NCI-H1092 treated with DMSO at 0.1 percent for 48 hours (cell line): ENCODE measurements around the gene APOM.

Experiments used
- DNase-seq: peaks from one replicate; lab custom pipeline; 2025; lab: John Stamatoyannopoulos, UW

Gene APOM

GRCh38 chr6:31631209-31631608 is 24.5 kb upstream of the APOM start:
- no peak for DNase-seq

GRCh38 chr6:31631681-31632278 is 23.9 kb upstream of the APOM start:
- no peak for DNase-seq

DNA sequence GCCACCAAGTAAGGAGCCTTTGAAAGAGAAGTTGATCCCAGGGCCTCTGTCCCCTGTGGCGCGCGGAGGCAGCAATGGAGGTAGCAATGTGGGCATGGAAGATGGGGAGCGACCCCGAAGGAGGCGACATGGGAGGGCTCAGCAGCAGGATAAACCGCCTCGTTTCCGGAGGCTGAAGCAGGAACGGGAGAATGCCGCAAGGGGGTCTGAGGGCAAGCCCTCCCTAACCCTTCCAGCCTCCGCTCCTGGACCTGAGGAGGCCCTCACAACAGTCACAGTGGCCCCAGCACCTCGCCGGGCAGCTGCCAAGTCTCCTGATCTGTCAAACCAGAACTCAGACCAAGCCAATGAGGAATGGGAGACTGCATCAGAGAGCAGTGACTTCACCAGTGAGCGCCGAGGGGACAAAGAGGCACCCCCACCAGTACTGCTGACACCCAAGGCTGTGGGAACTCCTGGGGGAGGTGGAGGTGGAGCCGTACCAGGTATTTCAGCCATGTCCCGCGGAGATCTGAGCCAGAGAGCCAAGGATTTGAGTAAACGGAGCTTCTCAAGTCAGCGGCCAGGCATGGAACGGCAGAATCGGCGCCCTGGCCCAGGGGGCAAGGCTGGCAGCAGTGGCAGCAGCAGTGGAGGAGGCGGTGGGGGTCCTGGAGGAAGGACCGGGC is 23.3 kb upstream of the APOM start:
- DNase-seq, result no peak

- no peak for DNase-seq
These were observed 22.2 kb upstream of the APOM start for GRCh38 chr6:31633447-31633846.

DNA sequence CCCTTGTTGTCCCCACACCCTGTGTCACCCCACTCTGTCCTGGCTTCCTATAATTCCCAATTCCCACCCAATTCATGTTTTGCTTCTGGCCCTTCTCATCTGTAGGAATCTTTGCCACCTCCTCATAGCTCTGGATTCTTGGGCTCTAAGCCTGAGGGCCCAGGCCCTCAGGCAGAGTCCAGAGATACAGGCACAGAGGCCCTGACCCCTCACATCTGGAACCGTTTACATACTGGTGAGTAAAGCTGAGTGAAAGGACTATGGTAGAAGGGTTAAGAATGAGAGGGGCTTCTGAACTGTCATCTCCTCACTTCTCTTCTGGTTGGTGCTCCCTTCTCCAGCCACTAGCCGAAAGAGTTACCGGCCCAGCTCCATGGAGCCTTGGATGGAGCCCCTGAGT is 21.6 kb upstream of the APOM start:
- DNase-seq, result no peak

GRCh38 chr6:31634969-31635575 is 20.6 kb upstream of the APOM start:
- DNase-seq, result no peak

DNA sequence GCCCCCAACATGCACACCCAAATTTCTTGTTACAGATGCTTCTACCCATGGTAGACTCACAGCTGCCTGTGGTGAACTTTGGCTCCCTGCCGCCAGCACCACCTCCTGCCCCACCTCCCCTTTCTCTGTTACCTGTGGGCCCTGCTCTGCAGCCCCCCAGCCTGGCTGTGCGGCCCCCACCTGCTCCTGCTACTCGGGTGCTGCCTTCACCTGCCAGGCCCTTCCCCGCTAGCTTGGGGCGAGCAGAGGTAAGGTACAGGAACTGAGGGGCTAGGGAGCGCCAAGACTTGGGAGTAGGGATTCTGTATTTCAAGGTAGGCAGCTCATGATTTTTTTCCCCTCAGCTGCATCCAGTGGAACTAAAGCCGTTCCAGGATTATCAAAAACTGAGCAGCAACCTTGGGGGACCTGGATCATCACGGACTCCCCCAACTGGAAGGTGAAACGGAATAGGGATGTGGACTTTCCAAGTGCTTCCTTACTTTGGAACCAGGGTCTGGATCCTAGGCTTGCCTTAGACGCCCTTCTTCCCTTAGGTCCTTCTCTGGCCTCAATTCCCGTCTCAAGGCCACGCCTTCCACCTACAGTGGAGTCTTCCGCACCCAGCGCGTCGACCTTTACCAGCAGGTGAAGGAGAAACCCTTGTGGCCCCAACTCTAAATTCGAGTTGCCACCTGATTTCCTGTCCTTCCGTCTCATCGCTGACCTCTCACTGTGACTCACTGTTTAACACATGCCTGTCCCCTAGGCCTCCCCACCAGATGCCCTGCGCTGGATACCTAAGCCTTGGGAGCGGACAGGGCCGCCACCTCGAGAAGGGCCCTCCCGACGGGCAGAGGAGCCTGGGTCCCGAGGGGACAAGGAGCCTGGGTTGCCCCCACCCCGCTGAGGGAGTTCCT is 18.7 kb upstream of the APOM start:
- DNase-seq, result no peak

GRCh38 chr6:31639043-31639442 is 16.7 kb upstream of the APOM start:
- DNase-seq, result no peak

DNA sequence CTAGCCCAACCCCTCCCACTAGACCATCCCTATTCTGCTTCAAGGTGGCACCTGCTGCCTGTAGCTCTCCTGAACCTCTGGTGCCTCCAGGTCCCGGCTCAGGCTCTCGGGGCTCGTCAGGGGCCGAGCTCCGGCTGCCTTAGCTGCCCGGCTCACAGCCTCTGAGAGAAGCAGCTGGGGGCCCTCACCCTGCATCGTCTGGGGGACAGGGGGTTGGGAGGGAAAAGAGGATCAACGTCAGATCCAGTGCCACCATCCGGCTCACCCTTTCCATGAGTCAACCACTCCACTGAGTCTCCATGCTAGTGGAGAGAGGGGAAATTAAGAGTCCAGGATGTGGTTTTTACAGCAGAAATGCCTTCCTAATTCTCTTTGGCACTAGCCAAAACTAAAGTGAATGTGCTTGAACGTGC is 16.2 kb upstream of the APOM start:
- no peak for DNase-seq

- DNase-seq, result no peak
These were observed 15.1 kb upstream of the APOM start for GRCh38 chr6:31640612-31641011.

- no peak for DNase-seq
These were observed 14.3 kb upstream of the APOM start for GRCh38 chr6:31641370-31641769.

DNA sequence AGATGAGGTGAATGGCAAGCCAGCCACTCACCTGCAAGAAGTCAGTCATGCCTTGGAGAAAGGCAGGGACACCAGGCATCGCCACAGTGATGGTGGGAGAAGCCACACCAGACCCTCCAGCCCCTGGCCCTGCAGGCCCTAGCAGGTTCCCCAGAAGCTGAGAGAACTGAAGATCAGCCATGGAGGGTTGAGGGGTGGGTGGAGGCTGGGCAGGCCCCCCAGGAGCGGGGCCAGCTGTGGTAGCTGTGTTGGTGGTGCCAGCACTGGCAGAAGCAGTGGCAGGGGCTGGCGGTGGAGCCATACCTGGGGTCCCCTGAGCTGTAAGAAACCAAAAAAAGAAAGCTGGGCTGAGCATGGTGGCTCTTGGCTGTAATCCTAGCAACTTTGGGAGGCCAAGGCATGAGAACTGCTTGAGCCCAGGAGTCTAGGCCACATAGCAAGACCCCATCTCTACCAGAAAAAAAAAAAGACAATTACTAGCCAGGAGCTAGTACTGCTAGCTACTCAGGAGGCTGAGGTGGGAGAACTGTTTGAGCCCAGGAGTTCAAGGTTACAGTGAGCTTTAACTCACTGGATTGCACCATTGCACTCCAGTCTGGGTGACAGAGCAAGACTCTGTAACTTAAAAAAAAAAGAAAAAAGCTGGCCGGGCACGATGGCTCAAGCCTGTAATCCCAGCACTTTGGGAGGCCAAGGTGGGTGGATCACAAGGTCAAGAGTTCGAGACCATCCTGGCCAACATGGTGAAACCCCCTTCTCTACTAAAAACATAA is 12.7 kb upstream of the APOM start:
- DNase-seq, result no peak

DNA sequence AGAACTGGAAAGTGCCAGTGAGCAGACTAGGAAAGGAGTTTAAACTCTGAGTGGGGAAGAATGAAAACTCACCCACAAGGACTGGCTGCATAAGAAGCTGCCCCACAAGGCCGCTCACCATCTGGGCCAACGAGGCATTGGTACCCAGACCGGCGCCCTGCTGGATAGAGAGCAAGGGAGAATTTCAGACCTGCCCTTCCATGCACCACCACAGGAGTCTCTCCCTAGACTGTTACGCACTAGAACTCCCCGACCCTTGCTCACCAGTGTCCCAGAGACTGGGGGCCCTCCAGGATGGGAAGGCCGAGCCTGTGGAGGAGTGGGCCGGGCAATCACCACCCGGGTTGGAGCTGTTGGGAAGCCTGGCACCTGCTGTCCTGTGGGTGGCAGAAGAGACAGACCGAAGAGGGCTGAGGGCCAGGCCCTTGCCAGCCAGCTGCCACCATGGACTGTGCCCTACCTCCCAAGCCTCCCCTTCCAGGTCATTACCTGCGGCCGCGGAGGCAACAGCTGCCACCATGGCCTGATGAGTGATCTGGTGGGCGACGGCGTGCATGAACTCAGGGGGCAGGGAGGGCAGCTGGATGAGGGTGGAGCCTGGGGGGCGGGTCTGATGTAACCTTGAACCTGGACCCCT is 11.8 kb upstream of the APOM start:
- DNase-seq, result no peak

DNA sequence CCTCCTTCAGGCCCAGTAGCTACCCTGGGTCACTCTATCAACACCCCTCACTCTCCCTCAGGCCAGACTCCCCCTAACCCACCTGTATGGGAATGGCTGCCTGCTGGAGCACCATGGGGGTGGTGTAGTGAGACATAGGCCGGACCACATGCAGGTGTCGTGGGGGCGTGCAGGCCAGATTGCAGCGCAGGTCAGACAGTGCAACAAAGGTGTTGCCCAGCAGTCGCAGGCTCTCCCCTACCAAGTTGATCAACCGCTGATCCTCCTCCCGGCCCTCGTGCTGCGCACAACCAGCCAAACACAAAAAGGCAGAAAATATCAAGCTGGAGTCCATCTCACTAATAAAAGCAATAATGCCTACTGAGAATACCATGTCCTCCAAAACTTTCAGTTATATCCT is 10.4 kb upstream of the APOM start:
- DNase-seq, result no peak

- peak; percentile 46 for DNase-seq
These were observed 4.0 kb upstream of the APOM start for GRCh38 chr6:31651602-31652191.

DNA sequence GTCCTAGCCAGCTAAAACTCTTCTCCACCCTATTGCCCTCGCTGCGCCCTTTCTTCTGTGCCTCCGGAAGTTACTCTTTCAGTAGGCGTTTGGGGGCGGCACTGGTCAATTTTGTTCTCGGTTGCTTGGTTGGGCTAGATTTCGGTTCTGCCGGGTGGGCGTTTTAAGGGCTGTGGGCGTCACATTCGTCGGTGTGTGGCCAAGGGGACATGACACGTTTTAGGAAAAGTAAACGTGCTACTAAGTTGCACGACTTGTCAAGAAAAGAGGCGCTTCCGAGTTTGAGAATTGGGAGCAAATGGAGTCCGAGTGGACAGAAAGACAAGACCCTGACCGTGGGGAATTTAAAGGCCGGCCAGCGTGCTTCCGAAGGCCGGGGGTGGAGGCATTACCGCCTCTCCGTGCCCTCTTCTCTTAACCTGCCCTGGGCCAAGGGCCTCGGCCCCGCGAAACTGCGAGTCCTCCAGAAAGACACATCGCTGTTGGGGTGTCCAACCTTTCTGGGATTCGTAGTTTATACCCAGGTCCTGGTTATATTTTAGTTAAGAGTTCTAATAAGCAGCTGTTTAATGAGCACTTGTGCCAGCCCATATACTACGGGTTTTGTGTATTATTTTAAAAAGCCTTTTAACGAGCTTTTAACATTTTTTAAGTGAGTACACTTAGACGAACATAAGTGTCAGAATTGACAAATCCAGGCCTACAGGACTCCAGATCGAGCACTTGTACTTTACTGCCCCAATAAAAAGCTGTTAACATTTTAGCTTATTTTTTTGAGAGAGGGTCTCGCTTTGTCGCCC is 2.6 kb upstream of the APOM start:
- DNase-seq, result peak; percentile 96

DNA sequence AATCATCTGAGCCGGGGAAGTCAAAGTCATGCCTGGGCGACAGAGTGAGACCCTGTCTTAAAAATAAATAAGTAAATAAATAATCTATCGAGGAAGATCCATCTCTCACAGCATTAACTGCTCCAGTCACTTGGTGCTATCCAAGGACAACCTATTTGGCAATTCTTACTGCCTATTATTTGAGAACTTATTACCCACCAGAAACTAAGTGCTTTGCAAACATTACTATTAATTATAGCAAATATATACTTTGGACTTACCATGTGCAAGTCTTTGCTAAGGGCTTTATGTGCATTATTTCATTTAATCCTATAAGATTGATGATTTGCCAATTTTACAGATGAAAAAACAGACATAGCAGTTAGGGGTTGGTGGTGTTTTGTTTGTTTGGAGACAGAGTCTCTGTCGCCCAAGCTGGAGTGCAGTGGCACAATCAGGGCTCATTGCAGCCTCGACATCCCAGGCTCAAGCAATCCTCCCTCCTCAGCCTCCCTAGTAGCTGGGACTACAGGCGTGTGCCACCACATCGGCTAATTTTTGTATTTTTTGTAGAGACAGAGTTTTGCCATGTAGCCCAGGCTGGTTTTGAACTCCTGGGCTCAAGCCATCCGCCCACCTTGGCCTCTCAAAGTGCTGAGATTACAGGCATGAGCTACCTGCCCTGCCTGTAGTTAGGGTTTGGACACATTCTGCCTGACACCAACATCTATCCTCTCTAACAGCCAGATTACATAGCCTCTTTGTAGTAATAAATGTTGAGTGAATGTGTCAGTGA is 933 bp upstream of the APOM start:
- no peak for DNase-seq

DNA sequence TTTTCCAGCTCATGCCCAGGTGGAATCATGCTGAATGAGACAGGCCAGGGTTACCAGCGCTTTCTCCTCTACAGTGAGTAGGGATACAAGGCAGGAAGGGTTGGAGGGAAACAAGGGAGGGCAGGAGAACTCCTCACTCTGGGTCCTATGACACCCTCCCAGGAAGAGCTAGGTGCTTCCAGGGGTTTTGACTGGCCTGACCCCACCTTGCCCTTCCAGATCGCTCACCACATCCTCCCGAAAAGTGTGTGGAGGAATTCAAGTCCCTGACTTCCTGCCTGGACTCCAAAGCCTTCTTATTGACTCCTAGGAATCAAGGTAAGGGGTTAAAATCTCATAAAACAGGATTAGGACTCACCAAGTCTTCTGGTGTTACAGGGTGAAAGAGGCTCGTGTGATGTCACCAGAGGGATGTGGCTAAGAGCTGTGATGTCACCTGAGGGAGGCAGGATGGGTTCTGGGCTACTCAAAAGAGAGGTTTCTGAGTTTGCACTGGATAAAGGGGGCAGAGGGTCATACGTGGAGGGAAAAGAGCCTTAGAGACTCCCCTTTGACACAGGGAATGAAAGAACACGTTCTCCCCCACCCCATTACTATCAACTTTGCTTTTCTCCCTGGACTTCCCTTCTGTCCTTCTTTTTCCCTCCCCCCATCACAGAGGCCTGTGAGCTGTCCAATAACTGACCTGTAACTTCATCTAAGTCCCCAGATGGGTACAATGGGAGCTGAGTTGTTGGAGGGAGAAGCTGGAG is 1.9 kb downstream of the APOM start:
- DNase-seq, result no peak
